MCF 10A (cell line): ENCODE measurements around the gene SHISA9. TPM values are rescaled to one million over a fixed set of nuclear protein-coding genes. Genes with fewer than 3 reads are reported as not detected.
A peak's percentile ranks its signal among the peaks of the same experiment; 100 is the strongest.

Source experiments
- BruUV-seq: library from RNA; stranded (reverse); fragments of 400-500 nt; replicated peaks from 2 replicates; lab custom pipeline; 2021; lab: Mats Ljungman, UMichigan
- CTCF ChIA-PET: fragments of 300-600 bp; sonication (Branson Sonifier 250); formaldehyde crosslinking; extraction: SDS; loops from one replicate; lab custom pipeline; 2021; ENCODE audit warnings: antibody characterized with exemption, inconsistent platforms; lab: Yijun Ruan, JAX
- POLR2A ChIA-PET: fragments of 300-600, 350-650 bp; sonication (Branson Sonifier 250); formaldehyde crosslinking; extraction: SDS; loops from one replicate; lab custom pipeline; 2020; ENCODE audit warnings: antibody characterized with exemption, inconsistent platforms; lab: Yijun Ruan, JAX
- DNase-seq: peaks from one replicate; pipeline ENCODE4 v3.0.0-alpha.2; 2018; ENCODE audit not compliant: unreplicated experiment
- H3K27ac Mint-ChIP-seq: one replicate; pipeline ENCODE4 v1.8.0; 2022; ENCODE audit warnings: mild to moderate bottlenecking, low read depth, mixed read lengths; ENCODE audit not compliant: unreplicated experiment
- H3K27me3 Mint-ChIP-seq: one replicate; pipeline ENCODE4 v1.8.0; 2022; ENCODE audit warnings: mixed read lengths; ENCODE audit not compliant: insufficient read depth, unreplicated experiment
- H3K36me3 Mint-ChIP-seq: one replicate; pipeline ENCODE4 v1.8.0; 2022; ENCODE audit warnings: mild to moderate bottlenecking, moderate library complexity, mixed read lengths; ENCODE audit not compliant: insufficient read depth, unreplicated experiment
- H3K4me1 Mint-ChIP-seq: one replicate; pipeline ENCODE4 v1.8.0; 2022; ENCODE audit warnings: mixed read lengths; ENCODE audit not compliant: insufficient read depth, unreplicated experiment
- H3K4me3 Mint-ChIP-seq: one replicate; pipeline ENCODE4 v1.8.0; 2022; ENCODE audit warnings: mild to moderate bottlenecking, moderate library complexity, mixed read lengths; ENCODE audit not compliant: unreplicated experiment
- H3K9me3 Mint-ChIP-seq: one replicate; pipeline ENCODE4 v1.8.0; 2022; ENCODE audit warnings: mixed read lengths; ENCODE audit not compliant: unreplicated experiment
- intact Hi-C: fragments of 100-400 bp; cut with micrococcal nuclease; formaldehyde crosslinking; loops from 2 replicates; pipeline ENCODE4 v1.14.1; 2022
- total RNA-seq: library from RNA; stranded (reverse); gene quantifications from 2 replicates; pipeline ENCODE4 v1.2.3, GENCODE V29; 2022
- TF ChIP-seq, protein P1 (sequence below): fragments of 200-600 bp; IDR thresholded peaks from one replicate; pipeline ENCODE4 v1.8.0; 2022; ENCODE audit warnings: antibody characterized with exemption, mild to moderate bottlenecking; ENCODE audit not compliant: unreplicated experiment

Gene SHISA9
- total RNA-seq, 1 experiment from 2014 or later: 8.0 TPM

DNA sequence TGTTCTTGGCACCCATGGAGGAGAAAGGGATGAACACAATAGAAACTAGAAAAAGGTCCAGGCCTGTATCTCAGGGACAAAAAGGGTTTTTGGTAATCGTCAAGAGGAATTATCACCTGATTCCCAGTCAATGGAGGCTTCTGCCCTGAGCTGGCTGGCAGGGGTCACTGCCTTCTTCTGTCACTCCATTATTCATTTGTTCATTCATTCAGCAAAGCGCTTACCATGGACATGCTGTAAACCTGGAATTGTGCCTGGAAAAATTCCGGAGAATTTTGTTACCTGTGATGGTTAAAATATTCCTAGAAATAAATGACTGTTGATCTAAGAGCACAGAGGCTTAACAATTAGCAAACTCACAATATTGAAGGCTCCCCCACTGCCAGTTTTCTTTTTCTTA, 212.3 kb downstream of the SHISA9 start:
- no peak for DNase-seq
- H3K27me3 Mint-ChIP-seq: no peaks in the 10 kb centered on the region
- H3K27ac Mint-ChIP-seq: peak overlapping the region; percentile 39
- TF ChIP-seq, protein P1, sequence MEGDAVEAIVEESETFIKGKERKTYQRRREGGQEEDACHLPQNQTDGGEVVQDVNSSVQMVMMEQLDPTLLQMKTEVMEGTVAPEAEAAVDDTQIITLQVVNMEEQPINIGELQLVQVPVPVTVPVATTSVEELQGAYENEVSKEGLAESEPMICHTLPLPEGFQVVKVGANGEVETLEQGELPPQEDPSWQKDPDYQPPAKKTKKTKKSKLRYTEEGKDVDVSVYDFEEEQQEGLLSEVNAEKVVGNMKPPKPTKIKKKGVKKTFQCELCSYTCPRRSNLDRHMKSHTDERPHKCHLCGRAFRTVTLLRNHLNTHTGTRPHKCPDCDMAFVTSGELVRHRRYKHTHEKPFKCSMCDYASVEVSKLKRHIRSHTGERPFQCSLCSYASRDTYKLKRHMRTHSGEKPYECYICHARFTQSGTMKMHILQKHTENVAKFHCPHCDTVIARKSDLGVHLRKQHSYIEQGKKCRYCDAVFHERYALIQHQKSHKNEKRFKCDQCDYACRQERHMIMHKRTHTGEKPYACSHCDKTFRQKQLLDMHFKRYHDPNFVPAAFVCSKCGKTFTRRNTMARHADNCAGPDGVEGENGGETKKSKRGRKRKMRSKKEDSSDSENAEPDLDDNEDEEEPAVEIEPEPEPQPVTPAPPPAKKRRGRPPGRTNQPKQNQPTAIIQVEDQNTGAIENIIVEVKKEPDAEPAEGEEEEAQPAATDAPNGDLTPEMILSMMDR: no peak
- intact Hi-C loops: loop anchor here (10.0 kb wide), 1 partner anchor 341 kb away; no protein-coding TSS in a partner anchor
- H3K36me3 Mint-ChIP-seq: peaks cover 8% of the 10 kb centered on the region
- peaks cover 9% of the 10 kb centered on the region for H3K9me3 Mint-ChIP-seq
- ChIA-PET POLR2A (no interaction called here), CTCF (no interaction called here)
- no peak overlapping the region for H3K4me3 Mint-ChIP-seq
- no TSS peak for BruUV-seq
- peaks cover 42% of the 10 kb centered on the region for H3K4me1 Mint-ChIP-seq

DNA sequence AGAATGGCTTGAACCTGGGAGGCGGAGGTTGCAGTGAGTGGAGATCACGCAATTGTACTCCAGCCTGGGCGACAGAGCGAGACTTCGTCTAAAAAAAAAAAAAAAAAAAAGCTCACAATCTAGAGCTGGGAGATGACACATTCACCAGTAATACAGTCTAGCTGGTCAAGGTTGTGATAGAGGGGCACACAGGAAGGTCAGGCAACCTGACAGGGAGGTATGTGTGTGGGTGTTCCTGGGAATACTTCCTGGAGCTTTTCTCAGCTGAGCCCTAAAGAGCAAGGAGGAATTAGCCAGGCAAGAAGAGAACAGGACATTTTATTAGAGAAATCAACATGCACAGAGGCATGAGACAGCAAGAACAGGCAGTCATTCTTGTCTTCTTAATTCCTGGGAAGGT, 216.7 kb downstream of the SHISA9 start:
- DNase-seq: no peak
- Mint-ChIP-seq H3K27ac (peak overlapping the region; percentile 51), H3K9me3 (peaks cover 9% of the 10 kb centered on the region), H3K4me3 (no peak overlapping the region), H3K27me3 (no peaks in the 10 kb centered on the region), H3K4me1 (peaks cover 22% of the 10 kb centered on the region), H3K36me3 (peaks cover 5% of the 10 kb centered on the region)
- POLR2A ChIA-PET: no interaction called here
- intact Hi-C loops: loop anchor here (10.0 kb wide), 1 partner anchor 337 kb away; no protein-coding TSS in a partner anchor
- TF ChIP-seq, protein P1: no peak
- CTCF ChIA-PET: interaction anchor here (0.6 kb wide), 1 partner anchor 447 kb away, joined by 3 read pairs; no protein-coding TSS in a partner anchor
- no TSS peak for BruUV-seq

DNA sequence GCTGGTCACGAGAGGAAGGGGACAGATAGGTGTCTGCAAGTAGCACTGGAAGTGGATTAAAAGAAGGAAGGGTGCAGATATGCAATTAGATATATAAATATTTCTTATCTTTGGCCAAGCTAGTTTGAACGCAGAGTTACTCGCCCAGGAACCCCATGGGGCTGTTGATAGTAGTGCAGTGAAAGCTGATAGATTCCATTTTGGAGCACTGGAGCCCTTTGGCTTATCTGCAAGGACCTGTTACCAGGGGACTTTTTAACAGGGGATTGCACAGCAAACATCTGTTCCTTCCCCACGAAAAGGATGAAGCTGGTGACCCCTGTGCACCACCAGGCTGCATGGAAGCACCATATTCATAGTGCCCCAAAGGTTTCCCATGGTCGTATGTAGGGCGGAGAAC, 218.7 kb downstream of the SHISA9 start:
- POLR2A ChIA-PET: no interaction called here
- CTCF ChIA-PET: interaction anchor here (0.6 kb wide), 2 partner anchors 10 to 223 kb away, joined by 3 to 4 read pairs; no protein-coding TSS in a partner anchor
- Mint-ChIP-seq H3K27me3 (no peaks in the 10 kb centered on the region), H3K9me3 (peaks cover 2% of the 10 kb centered on the region), H3K27ac (no peak overlapping the region), H3K4me1 (peaks cover 12% of the 10 kb centered on the region), H3K4me3 (no peak overlapping the region), H3K36me3 (no peaks in the 10 kb centered on the region)
- BruUV-seq: no TSS peak
- intact Hi-C loops: no loop called here
- no peak for DNase-seq
- TF ChIP-seq, protein P1: no peak

DNA sequence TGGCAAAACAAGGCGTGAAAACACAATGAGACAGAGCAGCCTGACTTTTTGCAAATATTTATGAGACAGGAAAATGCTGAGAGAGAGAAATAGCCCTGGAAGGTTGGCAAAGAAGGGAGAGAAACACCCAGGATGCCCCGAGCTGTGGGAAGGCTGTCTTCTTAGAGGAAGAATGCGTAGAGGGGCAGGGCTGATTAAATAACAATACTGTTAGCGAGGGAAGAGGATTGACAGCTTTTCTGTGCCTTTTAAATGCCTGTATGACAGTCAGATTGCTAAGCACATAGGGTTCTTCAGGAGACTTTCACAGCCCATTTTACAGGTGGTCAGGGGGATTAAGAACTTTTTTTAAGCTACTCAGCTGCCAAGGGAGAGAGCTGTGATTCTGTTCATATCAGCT, 219.2 kb downstream of the SHISA9 start:
- no peaks in the 10 kb centered on the region for H3K27me3 Mint-ChIP-seq
- no TSS peak for BruUV-seq
- no peaks in the 10 kb centered on the region for H3K36me3 Mint-ChIP-seq
- H3K27ac Mint-ChIP-seq: no peak overlapping the region
- TF ChIP-seq, protein P1: no peak
- no peaks in the 10 kb centered on the region for H3K9me3 Mint-ChIP-seq
- DNase-seq: no peak
- H3K4me3 Mint-ChIP-seq: no peak overlapping the region
- CTCF ChIA-PET: interaction anchor here (0.6 to 0.7 kb wide), 4 partner anchors 10 to 799 kb away, joined by 3 to 4 read pairs (median 3); partner anchors contain the start of gene ERCC4
- H3K4me1 Mint-ChIP-seq: peaks cover 9% of the 10 kb centered on the region
- intact Hi-C loops: no loop called here
- POLR2A ChIA-PET: no interaction called here
